NCI-H82 treated with DMSO at 0.1 percent for 48 hours (cell line): ENCODE measurements around the gene ARHGEF39.
A peak's percentile ranks its signal among the peaks of the same experiment; 100 is the strongest.
"Not testable (repeated sequence)": the region's sequence is repeated elsewhere in the genome, so short reads cannot be mapped to it uniquely, and the experiment has no call there.

Experiments
- DNase-seq: peaks from one replicate; lab custom pipeline; 2025; ENCODE audit not compliant: unreplicated experiment; lab: John Stamatoyannopoulos, UW

The ARHGEF39 gene

DNA sequence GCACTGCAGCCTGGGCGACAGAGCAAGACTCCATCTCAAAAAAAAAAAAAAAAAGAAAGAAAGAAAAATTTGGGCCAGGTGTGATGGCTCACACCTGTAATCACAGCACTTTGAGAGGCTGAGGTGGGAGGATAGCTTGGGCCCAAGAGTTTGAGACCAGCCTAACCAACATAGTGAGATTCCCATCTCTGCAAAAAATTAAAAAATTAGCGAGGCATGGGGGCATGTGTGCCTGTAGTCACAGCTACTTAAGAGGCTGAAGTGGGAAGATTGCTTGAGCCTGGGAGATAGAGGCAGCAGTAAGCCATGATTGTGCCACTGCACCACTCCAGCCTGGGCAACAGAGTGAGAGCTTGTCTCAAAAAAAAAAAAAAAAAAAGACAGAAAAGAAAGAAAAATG lies 11.4 kb downstream of the ARHGEF39 start:
- DNase-seq: no peak

DNA sequence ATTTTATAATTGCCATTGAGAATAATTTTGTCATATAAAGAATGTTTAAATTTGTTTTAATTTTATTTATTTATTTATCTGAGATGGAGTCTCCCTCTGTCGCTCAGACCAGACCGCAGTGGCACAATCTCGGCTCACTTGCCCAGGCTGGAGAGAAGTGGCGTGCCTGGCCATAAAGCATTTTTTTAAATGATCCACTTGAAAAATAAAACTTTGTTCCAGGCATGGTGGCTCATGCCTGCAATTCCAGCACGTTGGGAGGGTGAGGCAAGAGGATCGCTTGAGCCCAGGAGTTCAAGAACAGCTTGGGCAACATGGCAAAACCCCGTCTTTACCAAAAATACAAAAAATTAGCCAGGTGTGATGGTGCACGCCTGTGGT lies 12.2 kb downstream of the ARHGEF39 start:
- DNase-seq: no peak

DNA sequence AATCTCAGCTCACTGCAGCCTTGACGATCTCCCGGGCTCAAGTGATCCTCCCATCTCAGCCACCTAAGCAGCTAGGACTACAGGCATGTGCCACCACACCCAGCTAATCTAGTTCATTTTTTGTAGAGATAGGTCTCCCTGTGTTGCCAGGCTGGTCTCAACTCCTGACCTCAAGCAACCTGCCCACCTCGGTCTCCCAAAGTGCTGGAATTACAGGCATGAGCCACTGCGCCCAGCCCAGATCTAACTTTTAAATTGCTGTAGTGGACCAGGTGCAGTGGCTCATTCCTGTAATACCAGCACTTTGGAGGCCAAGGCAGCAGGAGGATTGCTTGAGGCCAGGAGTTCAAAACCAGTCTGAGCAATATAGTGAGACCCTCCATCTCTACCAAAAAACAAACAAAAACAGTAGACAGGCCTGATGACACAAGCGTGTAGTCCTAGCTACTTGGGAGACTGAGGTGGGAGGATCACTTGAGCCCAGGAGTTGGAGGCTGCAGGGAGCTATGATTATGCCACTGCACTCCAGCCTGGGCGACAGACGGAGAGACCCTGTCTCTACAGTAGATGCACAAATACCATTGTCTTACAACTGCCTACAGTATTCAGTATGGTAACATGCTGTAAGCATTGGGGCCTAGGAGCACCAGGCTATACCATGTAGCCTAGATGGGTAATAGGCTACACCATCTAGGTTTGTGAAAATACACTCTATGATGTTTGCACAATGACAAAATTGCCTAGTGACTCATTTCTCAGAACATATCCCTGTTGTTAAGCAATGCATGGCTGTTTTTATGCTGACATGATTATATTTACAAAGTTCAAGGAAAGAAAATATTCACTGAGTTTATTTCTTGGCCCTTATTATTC lies 12.8 kb downstream of the ARHGEF39 start:
- no peak for DNase-seq

DNA sequence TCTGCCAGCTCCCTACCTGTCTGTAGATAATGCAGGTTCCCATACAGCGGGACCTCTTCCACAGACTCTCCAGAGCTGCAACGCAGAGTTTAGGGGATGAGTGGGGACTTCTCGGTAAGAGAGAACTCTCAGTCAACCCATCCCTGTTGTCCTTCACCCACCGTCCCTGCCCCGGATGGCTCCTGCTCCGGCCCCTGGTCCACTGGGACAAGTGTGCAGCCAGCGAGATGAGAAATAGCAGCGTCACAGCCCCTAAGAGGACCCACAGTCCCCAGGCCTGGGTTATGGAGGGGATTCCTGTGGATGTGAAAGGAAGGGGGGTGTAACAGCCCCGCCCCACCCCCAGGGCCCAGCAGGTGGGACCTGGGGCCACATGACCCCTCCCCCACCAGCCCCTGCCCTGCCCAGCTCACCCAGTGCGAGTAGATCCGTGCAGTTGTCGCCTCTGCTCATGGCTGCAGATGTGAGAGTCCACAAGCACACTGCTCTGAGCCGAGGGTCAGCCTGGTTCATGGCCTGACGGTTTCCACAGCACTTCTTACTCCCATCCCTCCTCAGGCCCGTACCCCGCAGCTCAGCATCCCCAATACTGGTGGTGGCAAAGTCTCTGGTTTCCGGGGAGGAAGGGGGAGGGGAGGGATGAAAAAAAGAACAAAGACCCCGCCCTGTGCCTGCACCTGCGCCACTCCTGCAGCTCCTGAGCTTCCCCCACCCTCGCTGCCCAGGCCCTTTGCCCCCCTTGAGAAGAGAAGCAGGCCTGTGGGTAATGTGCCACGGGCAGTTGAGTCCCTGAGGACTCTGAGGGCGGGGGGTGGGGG lies 14.4 kb downstream of the ARHGEF39 start, which contains the start of gene SIT1:
SIT1 (minus strand) TSS at position 591 of the 818 bp plus-strand sequence; CDS start at position 513, 78 bp downstream.
- no peak for DNase-seq

DNA sequence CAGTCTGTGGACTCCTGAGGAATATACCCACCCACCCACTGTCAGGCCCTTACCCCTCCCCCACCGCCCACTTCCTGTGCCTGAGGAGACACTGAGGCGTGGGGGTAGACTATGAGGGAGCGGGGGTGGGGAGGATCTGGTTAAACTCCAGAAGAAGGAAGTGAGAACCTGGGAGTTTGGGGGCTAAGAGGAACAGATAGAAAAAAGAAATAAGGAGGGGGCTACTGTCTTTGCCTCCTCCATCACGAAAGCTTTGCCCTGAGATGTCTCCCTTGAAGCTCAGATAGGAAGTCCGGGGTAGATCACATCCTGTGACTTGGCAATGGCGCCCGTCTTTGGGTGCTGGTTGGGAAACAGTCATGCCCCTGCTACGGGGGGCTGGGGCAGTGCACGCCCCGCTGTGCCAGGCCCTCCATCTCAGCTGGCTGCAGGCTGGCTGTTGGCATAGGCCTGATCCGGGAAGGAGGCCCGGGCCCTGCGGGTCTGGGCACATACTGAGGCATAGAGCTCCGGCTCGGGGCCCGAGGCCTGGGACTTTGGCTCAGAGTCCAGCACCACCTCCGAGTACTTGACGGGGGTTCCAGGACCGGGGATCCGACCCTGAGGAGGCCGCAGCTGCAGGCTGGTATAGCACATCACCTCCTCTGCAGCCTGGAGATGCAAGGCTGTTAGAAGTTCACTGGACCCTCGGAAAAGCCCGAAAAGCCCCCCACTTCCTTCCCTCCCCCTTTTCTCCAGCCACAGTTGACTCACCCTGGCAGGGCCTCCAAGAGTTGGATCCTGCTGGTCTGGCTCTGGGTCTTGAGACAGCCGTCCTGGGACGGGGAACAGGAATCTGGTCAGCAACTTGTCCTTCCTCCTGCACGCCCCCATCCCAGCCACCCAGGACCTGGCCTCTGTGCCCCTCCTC lies 15.3 kb downstream of the ARHGEF39 start:
- DNase-seq: no peak

DNA sequence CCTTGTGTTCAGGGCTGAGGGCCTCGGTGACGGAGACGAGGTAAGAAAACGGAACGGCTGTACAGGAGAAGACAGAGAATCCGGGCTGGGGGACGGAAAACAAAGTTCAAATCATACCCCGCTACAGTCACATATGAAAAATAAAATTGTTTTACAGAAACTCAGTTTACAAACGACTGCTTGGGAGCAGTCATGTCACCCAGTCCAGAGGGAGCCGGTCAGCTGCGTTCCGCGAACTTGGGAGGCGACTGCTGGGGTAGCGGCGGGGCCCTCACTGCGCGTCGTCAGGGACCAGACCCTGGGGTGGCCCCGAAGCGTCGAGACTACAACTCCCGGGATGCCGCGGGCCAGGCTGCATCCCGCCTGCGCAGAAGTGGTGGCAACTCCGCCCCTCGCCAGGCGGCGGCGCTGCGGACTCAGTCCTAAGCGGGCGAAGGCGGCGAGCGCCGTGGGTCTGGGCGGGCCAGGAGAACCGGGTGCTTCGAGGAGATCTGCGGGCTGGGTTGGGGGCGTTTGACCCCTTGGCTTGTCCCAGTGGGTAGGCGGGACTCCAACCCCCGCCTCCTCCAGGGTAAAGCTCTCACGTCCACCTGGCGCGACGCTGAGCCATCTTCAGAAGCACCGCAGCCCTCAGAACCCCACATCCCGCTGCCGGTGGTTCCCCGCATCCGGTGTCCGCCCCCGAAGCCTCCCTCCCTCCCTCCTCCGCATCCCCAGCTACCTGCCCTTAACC lies 18.3 kb downstream of the ARHGEF39 start:
- DNase-seq: peak; percentile 44

DNA sequence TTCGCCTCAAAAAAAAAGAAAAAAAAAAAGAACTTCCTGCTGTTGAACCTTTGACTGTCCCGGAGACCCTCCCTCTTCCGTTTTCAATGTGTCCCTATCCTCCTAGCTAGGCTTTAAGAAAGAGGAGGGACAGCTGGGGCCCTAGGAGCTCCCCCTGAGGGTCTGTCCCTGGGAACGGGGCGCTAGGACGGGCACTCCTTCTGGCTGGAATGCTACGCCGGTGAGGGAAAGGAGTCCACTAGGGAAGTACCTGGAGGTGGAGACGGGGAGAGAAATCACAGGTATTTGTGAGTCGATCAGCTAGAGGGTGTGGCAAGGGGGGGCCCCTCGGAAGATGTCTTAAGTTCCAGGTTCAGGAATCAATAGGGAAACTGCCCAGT lies 18.9 kb downstream of the ARHGEF39 start:
- no peak for DNase-seq

DNA sequence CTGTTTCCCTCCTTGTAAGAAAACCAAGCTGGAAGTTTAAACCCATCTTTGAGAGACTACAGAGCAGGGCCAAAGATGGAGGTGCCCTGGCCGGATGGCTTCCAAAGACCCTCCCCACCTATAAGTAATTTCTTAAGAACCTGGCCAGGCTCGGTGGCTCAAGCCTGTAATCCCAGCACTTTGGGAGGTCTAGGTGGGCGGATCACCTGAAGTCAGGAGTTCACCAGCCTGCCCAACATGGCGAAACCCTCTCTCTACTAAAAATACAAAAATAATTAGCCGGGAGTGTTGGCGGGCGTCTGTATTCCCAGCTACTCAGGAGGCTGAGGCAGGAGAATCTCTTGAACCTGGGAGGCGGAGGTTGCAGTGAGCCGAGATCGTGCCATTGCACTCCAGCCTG lies 19.3 kb downstream of the ARHGEF39 start:
- DNase-seq: not testable (repeated sequence)

DNA sequence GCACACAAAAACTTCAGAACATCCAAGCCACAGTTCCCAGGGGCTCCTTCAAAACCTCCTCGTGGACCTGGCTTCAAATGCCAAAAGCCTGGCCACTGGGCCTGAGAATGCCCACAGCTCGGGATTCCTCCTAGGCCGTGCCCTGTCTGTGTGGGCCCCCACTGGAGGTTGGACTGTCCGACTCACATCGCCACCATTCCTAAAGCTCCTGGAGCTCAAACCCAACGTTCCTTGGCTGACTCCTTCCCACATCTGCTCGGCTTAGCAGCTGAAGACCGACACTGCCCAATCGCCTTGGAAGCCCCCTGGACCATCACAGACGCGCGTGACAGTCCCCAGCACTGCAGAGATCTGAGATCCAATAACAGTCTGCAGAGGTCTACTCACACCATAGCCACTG lies 21.9 kb downstream of the ARHGEF39 start:
- DNase-seq: no peak

DNA sequence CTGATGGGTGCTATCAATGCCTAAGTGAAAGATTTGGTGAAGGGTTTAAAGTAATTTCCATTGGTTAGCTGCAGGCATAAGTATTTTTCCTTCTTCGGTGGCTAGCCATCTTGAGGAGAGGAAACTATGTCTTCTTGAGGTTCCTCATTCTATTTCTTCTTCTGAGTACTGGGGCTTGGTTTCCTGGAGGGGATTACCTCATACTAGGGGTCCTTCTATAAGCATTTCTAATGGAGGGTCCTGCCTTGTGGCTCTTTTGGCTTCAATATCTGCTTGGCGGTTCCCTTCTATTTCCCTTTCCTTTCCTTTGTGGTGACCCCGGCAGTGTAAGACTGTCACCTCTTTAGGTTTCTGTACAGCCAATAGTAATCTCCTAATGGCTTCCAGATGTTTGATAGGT lies 23.5 kb downstream of the ARHGEF39 start:
- DNase-seq: not testable (repeated sequence)

DNA sequence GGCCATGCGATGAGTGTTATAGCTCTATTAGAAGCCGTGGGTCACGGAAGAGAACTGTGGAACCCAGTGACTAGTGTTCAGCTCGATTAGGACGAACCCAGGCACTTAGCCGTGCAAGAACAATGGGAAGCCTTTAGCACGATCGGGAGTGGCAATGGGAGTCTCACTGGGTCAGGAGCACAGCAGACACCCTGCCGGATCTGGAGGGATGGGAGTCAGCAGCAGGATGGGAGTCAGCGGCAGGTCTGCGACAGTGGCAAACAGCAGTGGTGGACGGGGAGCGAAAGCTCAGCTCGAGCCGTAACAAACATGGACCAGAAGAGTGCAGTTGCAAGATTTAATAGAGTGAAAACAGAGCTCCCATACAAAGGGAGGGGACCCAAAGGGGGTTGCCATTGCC lies 24.6 kb downstream of the ARHGEF39 start:
- DNase-seq: not testable (repeated sequence)

DNA sequence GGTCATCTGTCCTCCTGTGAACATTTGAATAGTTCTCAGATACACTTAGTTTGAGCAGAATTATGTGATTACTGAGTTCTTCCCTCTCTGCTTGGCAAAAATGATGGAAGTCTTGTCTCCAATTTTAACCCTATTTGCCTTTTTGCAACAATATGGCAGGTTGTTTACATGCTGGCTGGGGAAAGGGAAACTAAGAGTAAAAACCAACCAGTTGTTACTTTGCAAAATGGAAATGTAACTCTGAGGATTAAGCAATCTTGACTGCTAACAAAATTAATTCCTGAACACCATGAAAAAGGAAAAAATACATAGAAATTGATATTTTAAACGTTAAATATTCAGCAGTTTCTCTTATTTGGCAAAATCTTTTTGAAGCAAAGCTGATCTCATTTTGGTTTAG lies 25.4 kb downstream of the ARHGEF39 start:
- no peak for DNase-seq

DNA sequence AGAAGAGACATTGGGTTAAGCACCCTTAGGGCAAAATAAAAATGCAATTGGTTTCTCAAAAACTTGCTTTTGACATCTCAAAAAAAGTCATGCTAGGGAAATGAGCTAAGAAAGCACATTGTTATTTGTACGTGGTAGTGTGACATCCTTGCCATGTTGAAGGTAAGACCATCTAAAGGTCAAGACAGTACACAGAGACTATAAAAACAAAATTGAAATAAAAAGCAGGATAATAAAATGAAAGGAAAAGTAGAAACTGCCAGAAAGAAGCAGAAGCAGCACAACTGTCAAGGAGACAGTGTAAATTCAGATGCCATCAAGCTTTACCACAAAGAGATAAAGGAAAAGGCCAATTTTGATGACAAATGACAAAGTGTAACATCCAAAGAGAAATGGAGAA lies 25.8 kb downstream of the ARHGEF39 start:
- DNase-seq: not testable (repeated sequence)

DNA sequence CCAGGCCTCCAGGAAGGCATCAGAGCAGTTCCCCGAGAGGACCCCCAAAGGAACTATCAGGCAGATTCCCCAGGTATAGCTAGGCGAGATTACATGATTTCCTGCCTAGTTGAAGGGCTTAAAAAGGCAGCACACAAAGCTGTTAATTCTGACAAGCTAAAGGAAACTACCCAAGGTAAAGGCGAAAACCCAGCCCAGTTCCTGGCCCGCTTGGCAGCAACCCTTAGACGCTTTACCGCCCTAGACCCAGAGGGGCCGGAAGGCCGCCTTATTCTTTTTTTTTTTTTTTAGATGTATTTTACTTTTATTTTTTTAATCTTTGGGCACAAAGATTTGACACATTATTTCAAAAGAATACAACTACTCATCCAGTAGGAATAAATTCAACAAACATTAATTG lies 26.2 kb downstream of the ARHGEF39 start:
- DNase-seq: not testable (repeated sequence)

DNA sequence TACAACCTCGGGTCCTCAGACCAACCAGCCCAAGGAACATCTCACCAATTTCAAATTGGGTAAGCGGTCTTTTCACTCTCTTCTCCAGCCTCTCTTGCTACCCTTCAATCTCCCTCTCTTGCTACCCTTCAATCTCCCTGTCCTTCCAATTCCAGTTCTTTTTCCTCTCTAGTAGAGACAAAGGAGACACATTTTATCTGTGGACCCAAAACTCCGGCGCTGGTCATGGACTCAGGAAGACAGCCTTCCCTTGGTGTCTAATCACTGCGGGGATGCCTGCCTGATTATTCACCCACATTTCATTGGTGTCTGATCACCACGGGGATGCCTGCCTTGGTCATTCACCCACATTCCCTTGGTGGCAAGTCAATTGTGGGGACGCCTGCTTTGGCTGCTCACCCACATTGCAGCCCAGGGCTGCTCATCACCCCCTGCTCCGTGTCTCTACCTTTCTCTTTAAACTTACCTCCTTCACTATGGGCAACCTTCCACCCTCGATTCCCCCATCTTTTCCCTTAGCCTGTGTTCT lies 27.5 kb downstream of the ARHGEF39 start:
- not testable (repeated sequence) for DNase-seq

DNA sequence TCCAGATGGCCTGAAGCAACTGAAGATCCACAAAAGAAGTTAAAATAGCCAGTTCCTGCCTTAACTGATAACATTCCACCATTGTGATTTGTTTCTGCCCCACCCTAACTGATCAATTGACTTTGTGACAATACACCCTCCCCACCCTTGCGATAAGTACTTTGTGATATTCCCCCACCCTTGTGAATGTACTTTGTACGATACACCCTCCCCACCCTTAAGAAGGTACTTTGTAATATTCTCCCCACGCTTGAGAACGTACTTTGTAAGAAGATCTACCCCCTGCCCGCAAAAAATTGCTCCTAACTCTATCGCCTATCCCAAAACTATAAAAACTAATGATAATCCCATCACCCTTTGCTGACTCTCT lies 28.1 kb downstream of the ARHGEF39 start:
- DNase-seq: not testable (repeated sequence)

DNA sequence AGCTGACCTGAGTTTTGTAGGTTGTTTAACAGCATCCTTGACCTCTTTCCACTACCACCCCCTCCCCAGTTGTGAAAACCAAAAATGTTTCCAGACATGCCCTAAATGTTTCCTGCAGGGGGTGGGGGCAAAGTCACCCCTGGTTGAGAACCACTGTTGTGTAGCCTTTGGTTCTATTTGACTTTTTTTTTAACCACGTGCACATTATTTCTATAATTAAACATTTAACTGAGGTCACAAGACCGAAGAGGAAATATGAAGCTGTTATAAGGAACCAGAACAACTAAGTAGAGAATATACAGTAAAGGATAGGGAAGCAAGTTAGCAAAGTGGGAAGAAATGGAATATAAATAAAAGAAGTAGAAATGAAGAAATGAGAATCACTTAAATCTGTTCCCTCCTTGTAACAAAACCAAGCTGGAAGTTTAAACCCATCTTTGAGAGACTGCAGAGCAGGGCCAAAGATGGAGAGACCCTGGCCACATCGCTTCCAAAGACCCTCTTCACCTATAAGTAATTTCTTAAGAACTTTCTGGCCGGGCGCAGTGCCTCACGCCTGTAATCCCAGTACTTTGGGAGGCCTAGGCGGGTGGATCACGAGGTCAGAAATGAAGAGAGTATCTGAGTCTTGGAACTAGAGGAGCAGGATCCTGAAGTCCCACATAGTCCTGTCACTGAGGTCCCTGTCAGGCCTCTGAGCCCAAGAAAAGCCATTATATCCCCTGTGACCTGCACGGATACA lies 28.7 kb downstream of the ARHGEF39 start:
- DNase-seq: no peak

DNA sequence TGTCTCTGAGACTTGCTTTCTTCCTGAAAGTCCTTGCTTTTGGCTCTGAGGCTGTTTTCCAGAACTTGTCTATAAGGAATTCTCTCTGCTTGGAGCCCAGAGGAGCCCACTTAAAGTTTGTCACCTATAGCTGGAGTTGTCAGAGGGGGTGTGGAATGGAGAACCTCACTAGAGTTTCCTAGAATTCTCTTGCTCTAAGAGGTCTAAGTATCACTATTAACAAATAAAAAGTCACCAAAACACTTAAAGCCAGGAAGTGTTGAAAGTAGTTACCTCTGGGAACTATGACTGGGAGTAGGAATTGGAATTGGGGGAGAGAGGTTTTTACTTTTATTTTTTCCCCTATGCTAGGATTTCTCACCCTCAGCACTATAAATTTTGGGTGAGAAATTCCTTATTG lies 29.3 kb downstream of the ARHGEF39 start:
- DNase-seq: no peak

DNA sequence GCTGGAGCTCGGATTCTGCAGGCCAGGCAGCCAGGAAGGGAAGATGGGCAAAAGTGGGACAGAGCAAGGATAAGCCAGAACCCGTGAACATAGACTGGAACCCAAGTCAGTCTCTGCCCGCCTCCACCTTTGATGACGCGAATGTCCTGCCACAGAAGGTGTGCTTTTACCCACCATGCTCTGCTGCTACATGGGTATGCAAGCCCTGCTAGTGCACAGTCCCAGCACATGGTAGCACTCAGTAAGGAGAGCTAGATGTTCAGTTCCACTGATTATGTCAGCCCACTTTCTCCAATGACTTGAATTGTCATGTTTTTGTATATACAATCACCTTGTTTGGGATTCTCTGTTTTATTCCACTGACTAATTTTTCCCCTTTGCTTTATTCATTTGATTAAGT lies 35.4 kb downstream of the ARHGEF39 start:
- DNase-seq: no peak
